HG03558 (cell line): ENCODE data around the gene SDSL.

Experiments
- ATAC-seq: cut with Tn5 transposase; IDR thresholded peaks from one replicate; pipeline ENCODE4 v1.9.1; 2021; ENCODE audit warnings: moderate number of reproducible peaks; ENCODE audit not compliant: unreplicated experiment; ENCODE audit errors: extremely low read depth

The SDSL gene

GRCh38 chr12:113443030-113443539, 20.9 kb downstream of the SDSL start:
- ATAC-seq = no peak

GRCh38 chr12:113445544-113446171, 23.5 kb downstream of the SDSL start:
- no peak for ATAC-seq

GRCh38 chr12:113448873-113449272, 26.7 kb downstream of the SDSL start:
- ATAC-seq = no peak

GRCh38 chr12:113449299-113449698, 27.1 kb downstream of the SDSL start:
- ATAC-seq = no peak

- no peak for ATAC-seq
Observed at GRCh38 chr12:113449839-113450238, 27.7 kb downstream of the SDSL start.

- no peak for ATAC-seq
Observed at GRCh38 chr12:113452458-113452857, 30.3 kb downstream of the SDSL start.

GRCh38 chr12:113453330-113453729, 31.1 kb downstream of the SDSL start:
- no peak for ATAC-seq

GRCh38 chr12:113456199-113456598, 34.0 kb downstream of the SDSL start:
- no peak for ATAC-seq

- ATAC-seq = no peak
Observed at GRCh38 chr12:113456761-113457160, 34.6 kb downstream of the SDSL start.

GRCh38 chr12:113457185-113457584, 35.0 kb downstream of the SDSL start:
- no peak for ATAC-seq

GRCh38 chr12:113457710-113458109, 35.5 kb downstream of the SDSL start:
- no peak for ATAC-seq

- ATAC-seq = no peak
Observed at GRCh38 chr12:113459981-113460380, 37.8 kb downstream of the SDSL start.

GRCh38 chr12:113461666-113462065, 39.5 kb downstream of the SDSL start:
- no peak for ATAC-seq

GRCh38 chr12:113462117-113462774, 40.1 kb downstream of the SDSL start:
- no peak for ATAC-seq

- ATAC-seq = no peak
Observed at GRCh38 chr12:113462998-113463745, 41.0 kb downstream of the SDSL start.

GRCh38 chr12:113463746-113464451, 41.7 kb downstream of the SDSL start:
- no peak for ATAC-seq

GRCh38 chr12:113464452-113464775, 42.2 kb downstream of the SDSL start:
- no peak for ATAC-seq

GRCh38 chr12:113464852-113465719, 42.9 kb downstream of the SDSL start:
- no peak for ATAC-seq

- ATAC-seq = no peak
Observed at GRCh38 chr12:113465808-113466453, 43.8 kb downstream of the SDSL start.
